Mesothelial cell of epicardium (in vitro differentiated cells): ENCODE measurements around the gene NRL. TPM values are rescaled to one million over a fixed set of nuclear protein-coding genes. Genes with fewer than 3 reads are reported as not detected.

Experiments used
- DNase-seq, 2 experiments: peaks; one replicate each; pipeline ENCODE4 v3.0.0; 2021; ENCODE audit warnings: low spot score in 2 of 2; ENCODE audit not compliant: unreplicated experiment in 2 of 2
- H3K27ac Mint-ChIP-seq: 2 replicates; pipeline ENCODE4 v1.8.0; 2021; ENCODE audit warnings: mixed read lengths
- H3K27me3 Mint-ChIP-seq: 2 replicates; pipeline ENCODE4 v1.8.0; 2021; ENCODE audit warnings: low read depth, mixed read lengths
- H3K36me3 Mint-ChIP-seq: 2 replicates; pipeline ENCODE4 v1.8.0; 2021; ENCODE audit warnings: mixed read lengths
- H3K4me1 Mint-ChIP-seq: 2 replicates; pipeline ENCODE4 v1.8.0; 2021; ENCODE audit warnings: mixed read lengths
- H3K4me3 Mint-ChIP-seq: 2 replicates; pipeline ENCODE4 v1.8.0; 2021; ENCODE audit warnings: mild to moderate bottlenecking, moderate library complexity, mixed read lengths
- H3K9me3 Mint-ChIP-seq: 2 replicates; pipeline ENCODE4 v1.8.0; 2021; ENCODE audit warnings: mixed read lengths
- CTCF ChIP-seq: fragments of 200-600 bp; sonication (generic); IDR thresholded peaks from one replicate; pipeline ENCODE4 v1.5.0; 2021; ENCODE audit warnings: antibody characterized with exemption; ENCODE audit not compliant: unreplicated experiment
- total RNA-seq: library from RNA; stranded (reverse); gene quantifications from 3 replicates; pipeline ENCODE4 v1.2.1, GENCODE V29; 2021

Gene NRL
- total RNA-seq, 1 donor from 2014 or later: 2.0 TPM

- Mint-ChIP-seq H3K9me3 (no peaks in the 10 kb centered on the region), H3K27ac (no peak overlapping the region), H3K4me1 (peaks cover 11% of the 10 kb centered on the region), H3K36me3 (no peaks in the 10 kb centered on the region), H3K27me3 (peaks cover 40% of the 10 kb centered on the region), H3K4me3 (no peak overlapping the region)
- DNase-seq: no peak
- no peak for TF ChIP-seq CTCF
These were observed 58.6 kb downstream of the NRL start for GRCh38 chr14:24055971-24056799.

GRCh38 chr14:24054646-24055045 lies 60.1 kb downstream of the NRL start:
- DNase-seq: no peak
- no peak for TF ChIP-seq CTCF
- Mint-ChIP-seq H3K4me1 (peaks cover 16% of the 10 kb centered on the region), H3K36me3 (no peaks in the 10 kb centered on the region), H3K27me3 (peaks cover 51% of the 10 kb centered on the region), H3K27ac (no peak overlapping the region), H3K4me3 (no peak overlapping the region), H3K9me3 (no peaks in the 10 kb centered on the region)

- Mint-ChIP-seq H3K9me3 (no peaks in the 10 kb centered on the region), H3K27ac (no peak overlapping the region), H3K27me3 (peaks cover 55% of the 10 kb centered on the region), H3K4me3 (no peak overlapping the region), H3K4me1 (peaks cover 16% of the 10 kb centered on the region), H3K36me3 (no peaks in the 10 kb centered on the region)
- DNase-seq: no peak
- TF ChIP-seq CTCF: no peak
These were observed 60.5 kb downstream of the NRL start for GRCh38 chr14:24054324-24054641.

- Mint-ChIP-seq H3K4me3 (peak overlapping the region; percentile 66), H3K9me3 (no peaks in the 10 kb centered on the region), H3K4me1 (peaks cover 16% of the 10 kb centered on the region)
These were observed 61.0 kb downstream of the NRL start for GRCh38 chr14:24053548-24054323.

More at GRCh38 chr14:24053548-24054323, 61.0 kb downstream of the NRL start:
- no peak overlapping the region for H3K27ac Mint-ChIP-seq
- DNase-seq: peak in 1 of 2 experiments; percentile 21
- H3K27me3 Mint-ChIP-seq: peaks cover 60% of the 10 kb centered on the region
- TF ChIP-seq CTCF: no peak
- H3K36me3 Mint-ChIP-seq: no peaks in the 10 kb centered on the region
